Fibroblast of skin of scalp (primary cell): ENCODE data around the gene OSM.
"Not testable (repeated sequence)": the region's sequence is repeated elsewhere in the genome, so short reads cannot be mapped to it uniquely, and the experiment has no call there.

Experiments used
- DNase-seq: peaks from one replicate; pipeline ENCODE4 v3.0.0-alpha.2; 2013

The OSM gene

GRCh38 chr22:30225220-30225927, 41.3 kb downstream of the OSM start:
- no peak for DNase-seq

GRCh38 chr22:30224161-30224857, 42.3 kb downstream of the OSM start:
- DNase-seq = no peak

- DNase-seq = no peak
Observed at GRCh38 chr22:30223303-30223702, 43.3 kb downstream of the OSM start.

- DNase-seq = no peak
Observed at GRCh38 chr22:30222321-30222720, 44.3 kb downstream of the OSM start.

- no peak for DNase-seq
Observed at GRCh38 chr22:30221121-30221992, 45.3 kb downstream of the OSM start.

GRCh38 chr22:30220338-30221012, 46.2 kb downstream of the OSM start:
- DNase-seq = no peak

- DNase-seq = no peak
Observed at GRCh38 chr22:30219668-30220278, 46.9 kb downstream of the OSM start.

GRCh38 chr22:30219049-30219654, 47.5 kb downstream of the OSM start:
- peak; percentile 60 for DNase-seq

- DNase-seq = peak; percentile 68
Observed at GRCh38 chr22:30217698-30218560, 48.7 kb downstream of the OSM start.

GRCh38 chr22:30216710-30217109, 49.9 kb downstream of the OSM start:
- DNase-seq = no peak

- DNase-seq = not testable (repeated sequence)
Observed at GRCh38 chr22:30216272-30216671, 50.4 kb downstream of the OSM start.

- DNase-seq = no peak
Observed at GRCh38 chr22:30214703-30215407, 51.8 kb downstream of the OSM start.

GRCh38 chr22:30212996-30213441, 53.6 kb downstream of the OSM start:
- peak; percentile 76 for DNase-seq
